ENCODE data around the gene TMEM120B.

The TMEM120B gene

DNA sequence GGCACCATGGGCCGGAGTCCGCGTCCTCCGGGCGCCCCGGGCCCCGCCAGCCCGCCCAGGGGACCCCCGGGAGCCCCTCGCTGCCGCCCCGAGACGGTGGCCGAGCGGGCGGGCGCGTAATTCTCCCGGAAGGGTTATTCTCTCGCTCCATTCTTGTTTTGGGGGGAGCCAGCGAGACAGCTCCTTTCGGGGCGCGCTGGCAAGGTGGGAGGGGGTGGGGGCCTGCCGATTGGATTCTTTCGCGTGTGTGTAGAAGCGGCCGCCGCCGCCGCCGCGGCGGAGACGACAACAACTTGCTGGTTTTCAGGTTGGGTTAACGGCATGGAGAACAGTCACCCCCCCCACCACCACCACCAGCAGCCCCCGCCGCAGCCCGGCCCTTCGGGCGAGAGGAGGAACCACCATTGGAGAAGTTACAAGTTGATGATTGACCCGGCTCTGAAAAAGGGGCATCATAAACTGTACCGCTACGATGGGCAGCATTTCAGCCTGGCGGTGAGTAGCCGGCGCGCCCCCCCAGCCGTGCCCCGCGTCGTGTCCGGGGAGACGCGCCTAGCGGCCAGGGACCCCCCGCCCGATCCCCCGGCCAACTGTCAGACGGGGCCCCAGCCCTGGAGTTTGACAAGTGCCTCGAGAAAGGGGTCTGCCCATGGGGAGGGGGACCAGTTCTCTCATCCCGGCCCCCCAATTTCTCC is 92.0 kb downstream of the TMEM120B start:
- peak; percentile 54 for DNase-seq (ENCODE audit: low spot score)

DNA sequence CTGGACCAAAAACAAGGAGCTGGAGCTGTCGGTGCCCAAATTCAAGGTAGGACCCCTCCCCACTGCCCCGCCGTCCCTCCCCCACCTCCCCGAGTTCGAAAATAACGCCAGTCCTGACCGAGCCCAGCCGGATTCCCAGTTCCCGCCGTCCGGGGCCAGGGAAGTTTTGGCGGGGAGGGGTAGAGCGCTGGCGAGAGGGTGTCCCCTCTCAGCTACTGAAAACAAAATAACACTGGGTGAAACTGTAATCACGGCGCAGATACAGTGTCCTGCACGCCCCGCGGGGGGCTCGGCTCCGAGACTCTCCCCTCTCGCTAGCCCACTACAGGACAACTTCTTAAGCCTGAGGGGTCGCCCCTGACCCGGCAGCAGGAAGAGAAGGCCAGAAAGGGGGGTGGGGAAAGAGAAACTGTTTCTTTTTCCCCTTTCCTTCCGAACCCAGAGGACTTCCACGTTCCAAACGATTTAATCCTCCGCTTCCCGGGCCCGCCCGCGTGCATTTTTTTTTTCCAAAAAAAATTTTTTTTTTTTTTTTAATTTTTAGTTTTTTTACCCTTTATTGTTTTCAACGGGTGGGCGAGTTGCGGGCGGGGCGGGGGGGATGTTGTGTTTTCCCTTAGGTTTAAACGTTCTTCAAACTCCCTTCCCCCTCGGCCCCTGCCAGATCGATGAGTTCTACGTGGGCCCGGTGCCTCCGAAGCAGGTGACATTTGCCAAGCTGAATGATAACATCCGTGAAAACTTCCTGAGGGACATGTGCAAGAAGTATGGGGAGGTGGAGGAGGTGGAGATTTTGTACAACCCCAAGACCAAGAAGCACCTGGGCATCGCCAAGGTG is 92.8 kb downstream of the TMEM120B start:
- DNase-seq (ENCODE audit: low spot score) = no peak

DNA sequence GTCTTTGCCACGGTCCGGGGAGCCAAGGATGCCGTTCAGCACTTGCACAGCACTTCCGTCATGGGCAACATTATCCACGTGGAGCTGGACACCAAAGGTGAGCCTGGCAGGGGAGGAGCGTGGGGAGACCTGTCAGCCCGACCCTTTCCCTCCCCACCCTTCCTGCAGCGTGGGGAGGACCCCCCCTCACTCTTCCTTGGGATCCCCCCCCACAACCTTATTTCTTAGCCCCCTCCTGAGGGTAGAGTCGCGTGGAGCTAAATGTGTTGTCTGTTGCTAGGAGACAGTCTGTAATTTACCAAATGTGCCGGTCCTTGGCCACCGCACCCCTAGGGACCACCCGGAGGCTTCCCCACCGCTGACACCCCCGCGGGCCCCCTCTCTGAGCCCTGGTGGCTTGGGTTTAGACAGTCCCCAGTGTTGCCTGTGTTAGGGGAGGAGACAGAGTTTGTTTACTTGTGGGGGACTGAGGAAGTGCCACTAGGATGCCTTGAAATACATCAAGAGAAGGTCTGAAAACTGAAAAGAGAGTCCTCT is 93.5 kb downstream of the TMEM120B start:
- no peak for DNase-seq (ENCODE audit: low spot score)

DNA sequence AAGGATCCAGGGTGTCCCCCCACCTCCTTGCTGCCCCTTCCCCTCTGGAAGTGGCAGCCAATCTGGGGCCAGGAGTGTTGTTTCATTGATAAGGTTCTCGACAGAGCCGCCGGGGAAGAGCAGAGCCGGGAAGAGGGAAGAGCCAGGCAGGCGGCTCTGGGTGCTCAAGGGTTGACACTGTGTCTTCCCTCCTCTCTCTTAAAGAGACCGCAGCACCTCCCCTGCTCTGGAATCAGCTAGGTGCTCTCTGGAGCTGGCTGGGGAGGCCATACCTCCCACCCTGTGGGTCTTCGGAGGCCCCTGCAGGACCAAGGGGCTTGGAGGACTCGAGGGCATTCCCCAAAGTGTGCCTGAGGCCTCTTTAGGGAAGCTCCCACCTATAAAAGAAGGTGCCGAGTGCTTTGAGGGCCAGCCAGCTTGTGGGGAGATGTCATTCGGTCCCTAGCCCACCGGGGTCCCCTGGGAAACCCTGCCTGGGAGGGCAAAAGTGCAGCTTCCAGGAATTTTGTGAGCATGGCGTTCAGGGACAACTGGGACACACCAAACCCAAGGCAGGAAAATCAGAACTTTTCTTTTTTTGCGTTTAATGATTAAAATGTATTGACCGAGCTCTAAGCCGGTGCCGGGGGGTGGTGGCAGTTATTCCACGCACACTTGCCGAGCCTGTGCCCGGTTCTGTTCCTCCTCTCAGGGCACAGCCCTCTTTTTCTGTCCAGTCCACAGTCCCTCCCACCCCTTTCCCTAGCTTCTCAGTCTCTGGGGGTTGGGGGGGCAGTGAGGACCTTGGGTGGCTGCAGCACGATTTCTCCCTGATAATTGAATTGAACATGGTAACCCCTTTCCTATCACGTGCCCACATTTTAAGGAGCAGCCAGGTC is 94.2 kb downstream of the TMEM120B start:
- no peak for DNase-seq (ENCODE audit: low spot score)

DNA sequence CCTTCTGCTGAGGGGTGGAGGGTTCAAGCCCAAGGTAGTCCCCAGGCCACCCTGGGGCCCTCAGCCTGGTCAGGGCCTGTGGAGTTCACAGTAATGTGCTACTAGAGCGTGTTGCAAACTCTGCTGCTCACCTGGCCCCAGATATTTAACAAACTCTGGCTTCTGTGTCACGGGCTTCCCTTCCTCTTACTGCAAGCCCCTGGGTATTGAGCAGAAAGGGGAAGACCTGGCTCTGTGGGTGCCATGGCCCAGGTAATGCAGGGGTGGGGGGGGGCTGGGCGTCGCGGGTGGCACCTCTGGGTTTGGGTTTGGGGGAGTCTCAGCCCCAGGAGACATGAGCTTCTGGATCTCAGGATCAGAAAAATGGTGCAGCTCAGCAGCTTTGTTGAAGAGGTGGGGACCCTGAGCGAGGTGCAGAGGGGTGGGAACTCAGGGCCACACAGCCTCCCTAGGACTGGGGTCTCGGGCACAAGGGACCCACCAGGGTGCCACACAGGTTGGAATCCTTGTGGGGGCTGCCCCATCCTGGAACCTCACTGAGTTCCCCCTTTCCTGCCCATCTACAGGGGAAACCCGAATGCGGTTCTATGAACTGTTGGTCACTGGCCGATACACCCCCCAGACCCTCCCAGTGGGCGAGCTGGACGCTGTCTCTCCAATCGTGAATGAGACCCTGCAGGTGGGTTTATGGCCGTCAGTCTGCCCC is 95.2 kb downstream of the TMEM120B start:
- DNase-seq (ENCODE audit: low spot score) = no peak

DNA sequence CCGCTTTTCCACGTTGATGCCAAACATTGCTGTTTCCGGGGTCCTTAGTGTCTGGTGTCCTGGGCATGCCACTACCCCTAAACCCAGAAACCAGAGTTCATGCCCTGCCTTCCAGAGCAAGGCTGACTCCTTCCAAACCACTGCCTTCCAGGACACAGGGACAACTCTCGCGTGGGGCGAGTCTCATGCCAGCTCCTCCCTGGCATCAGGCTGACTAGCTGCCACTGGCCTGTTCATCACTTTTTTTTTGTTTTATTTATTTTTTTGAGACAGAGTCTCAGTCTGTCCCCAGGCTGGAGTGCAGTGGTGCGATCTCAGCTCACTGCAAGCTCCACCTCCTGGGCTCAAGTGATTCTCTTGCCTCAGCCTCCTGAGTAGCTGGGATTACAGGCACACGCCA is 96.1 kb downstream of the TMEM120B start:
- no peak for DNase-seq (ENCODE audit: low spot score)

DNA sequence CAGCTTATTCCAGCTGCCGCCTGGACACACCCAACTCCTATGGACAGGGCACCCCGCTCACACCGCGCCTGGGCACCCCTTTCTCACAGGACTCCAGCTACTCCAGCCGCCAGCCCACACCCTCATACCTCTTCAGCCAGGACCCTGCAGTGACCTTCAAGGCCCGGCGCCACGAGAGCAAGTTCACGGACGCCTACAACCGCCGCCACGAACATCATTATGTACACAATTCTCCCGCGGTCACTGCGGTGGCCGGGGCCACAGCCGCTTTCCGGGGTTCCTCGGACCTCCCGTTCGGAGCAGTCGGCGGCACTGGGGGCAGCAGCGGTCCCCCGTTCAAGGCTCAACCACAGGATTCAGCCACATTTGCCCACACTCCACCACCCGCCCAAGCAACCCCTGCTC is 97.2 kb downstream of the TMEM120B start:
- no peak for DNase-seq (ENCODE audit: low spot score)

DNA sequence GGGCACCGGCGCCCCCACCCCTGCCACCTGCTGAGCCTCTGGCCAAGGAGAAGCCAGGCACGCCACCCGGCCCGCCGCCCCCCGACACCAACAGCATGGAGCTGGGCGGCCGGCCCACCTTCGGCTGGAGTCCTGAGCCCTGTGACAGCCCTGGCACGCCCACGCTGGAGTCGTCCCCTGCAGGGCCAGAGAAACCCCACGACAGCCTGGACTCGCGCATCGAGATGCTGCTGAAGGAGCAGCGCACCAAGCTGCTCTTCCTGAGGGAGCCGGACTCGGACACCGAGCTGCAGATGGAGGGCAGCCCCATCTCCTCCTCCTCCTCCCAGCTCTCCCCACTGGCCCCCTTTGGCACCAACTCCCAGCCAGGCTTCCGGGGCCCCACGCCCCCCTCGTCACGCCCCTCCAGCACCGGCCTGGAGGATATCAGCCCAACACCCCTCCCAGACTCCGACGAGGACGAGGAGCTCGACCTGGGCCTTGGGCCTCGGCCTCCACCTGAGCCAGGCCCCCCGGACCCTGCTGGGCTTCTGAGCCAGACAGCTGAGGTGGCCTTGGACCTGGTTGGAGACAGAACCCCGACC is 97.8 kb downstream of the TMEM120B start:
- DNase-seq (ENCODE audit: low spot score) = no peak

DNA sequence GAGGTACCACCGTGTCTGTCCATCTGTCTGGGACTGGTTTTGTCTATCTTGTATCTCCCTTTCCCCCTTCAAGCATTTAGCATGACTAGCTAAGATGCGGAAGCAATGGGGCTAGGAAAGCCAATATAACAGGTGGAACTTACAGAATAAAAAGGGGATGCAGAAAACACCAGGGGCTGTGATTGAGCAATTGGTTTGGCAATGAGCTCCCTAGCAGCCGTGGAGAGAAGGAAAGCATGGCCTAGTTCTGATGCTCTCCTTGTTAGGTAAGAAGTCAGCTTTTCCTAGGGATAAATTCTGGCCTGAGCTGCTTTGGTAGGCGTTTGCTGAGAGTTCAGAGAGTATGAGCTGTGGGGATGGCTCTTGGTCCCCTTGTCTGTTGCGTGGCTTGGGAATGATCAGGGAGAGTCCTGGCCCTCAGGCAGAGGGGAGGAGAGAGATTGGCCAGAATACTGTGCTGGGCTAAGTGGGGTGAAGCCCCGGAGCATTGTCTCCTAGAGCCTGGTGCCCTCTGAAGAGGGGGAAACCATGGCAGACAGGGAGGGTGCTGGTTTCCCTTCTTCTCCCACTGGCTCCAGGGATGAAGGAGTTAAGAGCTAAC is 98.4 kb downstream of the TMEM120B start:
- DNase-seq (ENCODE audit: low spot score) = no peak

DNA sequence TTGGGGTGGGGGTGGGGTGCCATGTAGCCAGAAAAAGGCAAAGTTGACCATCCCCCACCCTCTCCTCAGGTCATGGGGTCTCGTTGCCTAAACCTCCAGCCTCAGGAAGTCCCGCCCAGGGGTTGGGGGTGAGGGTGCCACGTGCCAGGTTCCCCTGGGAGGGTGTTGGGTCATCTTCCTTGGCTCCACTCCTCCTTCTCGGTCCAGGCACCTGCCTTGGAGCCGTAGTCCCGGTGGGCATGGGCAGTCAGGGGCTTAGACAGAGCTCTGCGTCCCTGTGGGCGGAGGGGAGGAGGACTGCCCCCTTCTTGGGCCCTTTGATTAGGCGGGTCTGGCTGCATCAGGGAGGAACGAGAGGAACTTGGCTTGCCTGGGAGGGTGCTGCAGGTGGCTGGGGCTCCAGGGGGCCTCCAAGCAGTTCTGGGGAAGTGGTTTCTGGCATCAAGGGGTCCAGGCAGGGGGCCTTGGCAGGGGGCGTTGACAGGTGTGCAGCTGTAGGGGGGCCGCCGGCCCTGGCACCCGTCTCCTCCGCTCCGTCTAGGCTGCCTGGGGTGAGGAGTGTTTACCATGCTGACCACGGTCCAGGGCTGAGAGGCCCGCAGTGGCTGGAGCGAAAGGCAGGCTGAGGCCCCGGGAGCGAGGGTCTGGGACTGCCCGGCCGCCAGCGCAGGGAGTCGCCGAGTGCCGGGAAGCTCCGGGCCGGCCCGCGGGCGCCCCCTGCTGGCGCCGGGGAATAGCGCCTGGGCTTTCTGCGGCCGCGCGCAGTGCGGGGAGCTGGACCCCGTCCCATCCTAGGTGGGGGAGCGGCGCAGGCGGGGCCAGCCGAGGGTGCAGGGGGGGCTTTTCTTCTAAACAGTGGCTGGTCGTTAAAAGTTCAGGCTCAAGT is 99.1 kb downstream of the TMEM120B start:
- peak; percentile 57 for DNase-seq (ENCODE audit: low spot score)

DNA sequence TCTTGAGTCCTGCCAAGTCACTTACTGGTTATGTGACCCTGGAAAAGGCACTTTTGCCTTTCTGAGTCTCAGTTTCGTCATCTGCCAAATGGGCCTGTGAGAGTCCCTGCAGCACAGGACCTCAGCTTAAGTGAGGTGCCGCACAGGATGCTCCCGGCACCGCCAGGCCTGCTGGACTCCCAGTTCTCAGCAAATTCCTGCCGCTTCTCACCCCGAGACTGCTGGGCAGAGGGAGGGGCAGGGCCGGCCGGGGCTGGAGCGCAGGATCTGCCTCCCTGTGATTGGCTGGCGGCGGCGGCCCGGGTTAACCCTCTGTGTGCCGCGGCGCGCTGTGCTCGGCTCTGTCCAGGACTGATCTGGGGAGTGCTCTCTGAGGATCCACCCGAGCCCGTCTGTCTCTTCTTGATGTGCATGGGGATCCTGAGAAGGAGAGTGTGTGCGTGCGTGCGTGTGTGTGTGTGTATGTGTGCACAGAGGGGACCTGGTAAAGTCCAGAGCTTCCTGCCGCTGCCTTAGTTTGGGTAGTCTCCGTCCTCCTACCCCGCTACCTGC is 99.8 kb downstream of the TMEM120B start:
- no peak for DNase-seq (ENCODE audit: low spot score)

DNA sequence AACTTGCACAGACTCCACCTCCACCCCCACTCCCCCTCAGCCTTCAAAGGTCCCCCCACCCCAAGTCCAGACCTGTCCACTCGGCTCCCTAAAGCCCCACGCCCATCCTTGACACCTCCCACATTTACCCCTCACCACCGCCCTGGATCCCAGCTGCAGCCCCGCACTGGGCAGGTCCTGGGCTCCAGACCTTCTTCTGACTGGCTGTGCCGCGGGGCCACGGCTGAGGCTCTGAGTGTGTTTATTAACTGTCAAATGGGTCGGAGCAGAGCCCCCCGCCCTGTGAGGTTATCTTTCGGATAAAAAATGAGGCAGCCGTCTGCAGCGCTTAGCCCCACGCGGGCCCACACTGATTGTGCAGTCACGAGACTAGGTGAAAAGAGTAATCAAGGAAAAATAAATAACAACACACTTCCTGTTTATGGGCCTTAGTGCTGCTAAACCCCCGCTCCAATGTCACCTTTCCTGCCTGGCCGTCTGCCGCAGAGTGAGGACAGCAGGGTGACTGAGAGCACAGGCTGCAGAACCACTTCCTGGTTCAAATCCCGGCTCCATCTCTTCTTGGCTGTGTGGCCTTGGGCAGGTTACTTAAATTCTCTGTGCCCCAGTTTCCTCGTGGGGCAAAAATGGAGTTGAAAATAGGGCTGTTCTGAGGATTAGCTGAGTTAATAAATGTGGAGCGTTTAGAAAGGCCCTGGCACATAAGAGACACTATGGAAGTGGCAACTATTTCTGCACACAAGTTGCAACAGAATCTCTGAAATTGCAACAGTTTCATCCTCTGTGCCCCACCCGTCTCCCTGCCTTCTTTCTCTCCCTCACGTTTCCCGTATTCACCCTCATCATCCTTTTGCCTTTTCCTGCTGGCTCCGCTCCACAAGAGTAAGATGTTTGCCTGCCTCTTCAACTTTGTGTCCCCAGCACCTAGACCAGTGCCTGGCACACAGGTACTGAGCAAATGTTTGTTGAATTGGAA is 100.7 kb downstream of the TMEM120B start:
- DNase-seq (ENCODE audit: low spot score) = no peak

DNA sequence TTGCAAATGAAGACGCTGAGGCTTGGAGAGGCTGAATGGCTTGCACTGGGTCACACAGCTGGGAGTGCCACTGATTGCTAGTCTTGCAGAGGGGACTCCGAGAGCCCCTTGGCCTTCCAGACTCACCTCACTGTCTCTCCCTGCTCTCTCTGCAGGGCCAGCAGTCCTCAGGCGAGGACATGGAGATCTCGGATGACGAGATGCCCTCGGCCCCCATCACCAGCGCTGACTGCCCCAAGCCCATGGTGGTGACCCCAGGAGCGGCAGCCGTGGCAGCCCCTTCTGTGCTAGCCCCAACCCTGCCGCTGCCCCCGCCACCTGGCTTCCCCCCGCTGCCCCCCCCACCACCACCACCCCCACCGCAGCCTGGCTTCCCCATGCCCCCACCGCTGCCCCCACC is 101.4 kb downstream of the TMEM120B start:
- DNase-seq (ENCODE audit: low spot score) = no peak

DNA sequence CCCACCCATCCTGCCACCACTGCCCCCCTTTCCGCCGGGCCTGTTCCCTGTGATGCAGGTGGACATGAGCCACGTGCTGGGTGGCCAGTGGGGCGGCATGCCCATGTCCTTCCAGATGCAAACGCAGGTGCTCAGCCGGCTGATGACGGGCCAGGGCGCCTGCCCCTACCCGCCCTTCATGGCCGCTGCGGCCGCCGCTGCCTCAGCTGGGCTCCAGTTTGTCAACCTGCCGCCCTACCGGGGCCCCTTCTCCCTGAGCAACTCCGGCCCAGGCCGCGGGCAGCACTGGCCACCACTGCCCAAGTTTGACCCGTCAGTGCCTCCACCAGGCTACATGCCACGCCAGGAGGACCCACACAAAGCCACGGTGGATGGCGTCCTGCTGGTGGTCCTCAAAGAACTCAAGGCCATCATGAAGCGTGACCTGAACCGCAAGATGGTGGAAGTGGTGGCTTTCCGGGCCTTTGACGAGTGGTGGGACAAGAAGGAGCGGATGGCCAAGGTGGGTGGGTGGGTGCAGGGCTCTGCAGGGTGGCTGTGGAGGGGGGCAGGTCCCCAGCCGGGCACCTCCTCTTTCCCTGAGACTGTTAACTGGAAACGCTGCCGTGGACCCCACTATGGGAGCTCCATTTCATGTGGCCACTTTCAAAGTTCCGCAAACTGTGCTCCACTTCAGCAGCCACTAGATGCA is 102.0 kb downstream of the TMEM120B start:
- DNase-seq (ENCODE audit: low spot score) = no peak

DNA sequence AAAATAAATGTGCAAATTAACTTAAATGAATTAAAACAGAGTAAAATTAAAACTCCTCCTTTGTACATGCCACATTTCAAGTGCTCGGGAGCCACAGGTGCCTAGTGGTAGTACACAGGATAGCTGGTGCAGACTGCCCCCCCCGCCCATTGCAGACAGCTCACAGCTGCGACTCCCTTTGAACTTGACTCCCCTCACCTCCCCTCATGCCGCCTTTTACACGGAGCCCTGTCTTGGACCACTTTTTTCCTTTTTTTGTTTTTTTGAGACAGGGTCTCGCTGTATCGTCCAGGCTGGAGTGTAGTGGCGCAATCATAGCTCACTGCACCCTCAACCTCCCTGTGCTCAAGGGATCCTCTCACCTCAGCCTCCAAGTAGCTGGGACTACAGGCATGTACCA is 102.7 kb downstream of the TMEM120B start:
- no peak for DNase-seq (ENCODE audit: low spot score)

DNA sequence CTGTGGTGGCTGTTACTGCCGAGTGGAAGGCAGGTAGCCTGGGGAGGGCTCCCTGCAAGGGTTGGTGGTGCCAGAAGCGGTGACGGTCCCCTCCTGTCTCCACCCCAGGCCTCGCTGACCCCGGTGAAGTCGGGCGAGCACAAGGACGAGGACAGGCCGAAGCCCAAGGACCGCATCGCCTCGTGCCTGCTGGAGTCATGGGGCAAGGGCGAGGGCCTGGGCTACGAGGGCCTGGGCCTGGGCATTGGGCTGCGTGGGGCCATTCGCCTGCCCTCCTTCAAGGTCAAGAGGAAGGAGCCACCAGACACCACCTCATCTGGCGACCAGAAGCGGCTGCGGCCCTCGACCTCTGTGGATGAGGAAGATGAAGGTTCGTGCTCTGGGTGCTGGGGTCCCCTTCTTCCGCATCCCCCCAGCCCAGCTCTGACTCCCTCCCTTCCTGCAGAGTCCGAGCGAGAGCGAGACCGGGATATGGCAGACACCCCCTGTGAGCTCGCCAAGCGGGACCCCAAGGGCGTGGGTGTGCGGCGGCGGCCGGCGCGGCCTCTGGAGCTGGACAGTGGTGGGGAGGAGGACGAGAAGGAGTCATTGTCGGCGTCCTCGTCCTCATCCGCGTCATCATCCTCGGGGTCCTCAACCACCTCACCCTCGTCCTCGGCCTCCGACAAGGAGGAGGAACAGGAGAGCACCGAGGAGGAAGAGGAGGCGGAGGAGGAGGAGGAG is 104.5 kb downstream of the TMEM120B start:
- DNase-seq (ENCODE audit: low spot score) = no peak

DNA sequence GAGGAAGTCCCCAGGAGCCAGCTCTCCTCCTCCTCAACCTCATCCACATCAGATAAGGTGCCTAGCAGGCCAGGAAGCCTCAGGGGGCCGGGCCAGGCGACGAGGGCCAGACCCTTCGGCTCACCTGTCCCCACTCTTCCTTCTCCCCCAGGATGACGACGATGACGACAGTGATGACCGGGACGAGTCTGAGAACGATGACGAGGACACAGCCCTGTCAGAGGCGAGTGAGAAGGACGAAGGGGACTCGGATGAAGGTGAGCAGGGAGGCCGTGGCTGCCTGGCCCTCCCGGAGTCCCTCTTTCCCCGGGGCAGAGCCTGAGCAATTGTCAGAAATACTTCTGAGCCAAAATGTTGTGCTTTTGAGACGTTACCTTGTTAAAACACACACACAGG is 105.1 kb downstream of the TMEM120B start:
- no peak for DNase-seq (ENCODE audit: low spot score)

All from CD4-positive, alpha-beta T cell treated with Interleukin-6 at 100 ng/mL for 8 hours (primary cell).